ENCODE data around the gene SGK1. TPM values are rescaled to one million over a fixed set of nuclear protein-coding genes. Genes with fewer than 3 reads are reported as not detected.

The SGK1 gene
- total and polyA plus RNA-seq, 10 of the 15 experiments (the other 5 are each of a cell fraction or from before 2014, with no cell fraction given), result 0.62 to 5.1 (median 2.9) TPM

GRCh38 chr6:134281388-134281787 is 36.5 kb downstream of the SGK1 start:
- ChIA-PET CTCF (interaction anchor here (1.2 kb wide), 1 partner anchor 143 kb away, joined by 3 read pairs; no protein-coding TSS in a partner anchor), POLR2A (interaction anchor here (0.7 kb wide), 1 partner anchor 33 kb away, joined by 3 read pairs; no protein-coding TSS in a partner anchor), SMC1A (ENCODE audit: uncharacterized antibody, unreplicated experiment) (interaction anchor here (0.7 to 1.0 kb wide), 3 partner anchors 9 to 1034 kb away, joined by 3 read pairs; no protein-coding TSS in a partner anchor), RAD21 (ENCODE audit: unreplicated experiment) (interaction anchor here (0.7 kb wide), 1 partner anchor 150 kb away, joined by 3 read pairs; no protein-coding TSS in a partner anchor)
- DNase-seq (ENCODE audit: low read depth, low spot score) (no peak), ATAC-seq (no peak), FAIRE-seq (no peak)
- H3K79me2 ChIP-seq (ENCODE audit: control insufficient read depth, insufficient read depth, low read length), result no peaks in the 10 kb centered on the region
- no peaks in the 10 kb centered on the region for H3K9me3 ChIP-seq (replicated peaks; ENCODE audit: control insufficient read depth, insufficient read depth, low read length)
- H3K27ac ChIP-seq (ENCODE audit: control insufficient read depth, insufficient read depth), result no peak overlapping the region
- no peaks in the 10 kb centered on the region for H4K20me1 ChIP-seq (ENCODE audit: control insufficient read depth, insufficient read depth)
- no TSS peak for BruUV-seq (replicated peaks)
- peaks cover 3% of the 10 kb centered on the region; the same call in 1 of the 2 replicates for H3K4me1 ChIP-seq (ENCODE audit: control insufficient read depth, insufficient read depth, low read length)
- no peaks in the 10 kb centered on the region for H3K27me3 ChIP-seq (replicated peaks in 1 of 2; ENCODE audit: control insufficient read depth in 2 of 2, insufficient read depth in 2 of 2, low read length in 1 of 2)
- H3K4me2 ChIP-seq (ENCODE audit: control insufficient read depth, insufficient read depth), result no peak overlapping the region
- H3K9ac ChIP-seq (ENCODE audit: control insufficient read depth, insufficient read depth, low read length), result no peak overlapping the region
- 83% methylated on average over 6 of the region's 6 CpGs for WGBS (ENCODE audit: insufficient coverage, insufficient replicate concordance, low lambda C conversion rate, missing lambda C conversion rate)
- in situ Hi-C loops (cut with MboI) (no loop called here), intact Hi-C loops (cut with micrococcal nuclease; ENCODE audit: unreplicated experiment) (no loop called here)
- no peak overlapping the region for H2AFZ ChIP-seq (ENCODE audit: control insufficient read depth, low read depth, low read length)
- no peaks in the 10 kb centered on the region for H3K36me3 ChIP-seq (ENCODE audit: control insufficient read depth in 2 of 2, insufficient read depth in 2 of 2, low read length in 1 of 2)
- no peak overlapping the region for H3K4me3 ChIP-seq
- TF ChIP-seq NFYA (IDR thresholded peaks at IDR 0.05; ENCODE audit: borderline replicate concordance, low read depth, low read length), result no peak
- TF ChIP-seq POU2F2 (IDR thresholded peaks at IDR 0.05; ENCODE audit: borderline replicate concordance, low read depth, low read length), result no peak
- no peak for TF ChIP-seq JUNB (IDR thresholded peaks at IDR 0.05)
- TF ChIP-seq ZBED1 (IDR thresholded peaks at IDR 0.05; ENCODE audit: borderline replicate concordance), result no peak
- TF ChIP-seq KDM1A (IDR thresholded peaks at IDR 0.05; ENCODE audit: borderline replicate concordance), result no peak
- TF ChIP-seq USF2 (IDR thresholded peaks at IDR 0.05; ENCODE audit: borderline replicate concordance, low read depth, low read length), result no peak

- no peak overlapping the region for H2AFZ ChIP-seq (ENCODE audit: control insufficient read depth, low read depth, low read length)
- H3K9me3 ChIP-seq (replicated peaks; ENCODE audit: control insufficient read depth, insufficient read depth, low read length), result no peaks in the 10 kb centered on the region
- H4K20me1 ChIP-seq (ENCODE audit: control insufficient read depth, insufficient read depth), result no peaks in the 10 kb centered on the region
- H3K79me2 ChIP-seq (ENCODE audit: control insufficient read depth, insufficient read depth, low read length), result no peaks in the 10 kb centered on the region
- H3K4me3 ChIP-seq, result no peak overlapping the region
- ChIA-PET RAD21 (ENCODE audit: unreplicated experiment) (no interaction called here), CTCF (interaction anchor here (0.6 to 0.9 kb wide), 2 partner anchors 24 to 65 kb away, joined by 3 read pairs; no protein-coding TSS in a partner anchor), SMC1A (ENCODE audit: uncharacterized antibody, unreplicated experiment) (interaction anchor here (1.7 kb wide), 1 partner anchor 30 kb away, joined by 4 read pairs; no protein-coding TSS in a partner anchor), POLR2A (interaction anchor here (0.5 to 0.7 kb wide), 2 partner anchors 21 to 46 kb away, joined by 3 read pairs; no protein-coding TSS in a partner anchor)
- FAIRE-seq (no peak), DNase-seq (ENCODE audit: low read depth, low spot score) (no peak), ATAC-seq (no peak)
- BruUV-seq (replicated peaks), result no TSS peak
- no peak overlapping the region for H3K4me2 ChIP-seq (ENCODE audit: control insufficient read depth, insufficient read depth)
- intact Hi-C loops (cut with micrococcal nuclease; ENCODE audit: unreplicated experiment) (no loop called here), in situ Hi-C loops (cut with MboI) (no loop called here)
- H3K9ac ChIP-seq (ENCODE audit: control insufficient read depth, insufficient read depth, low read length), result no peak overlapping the region
- no peaks in the 10 kb centered on the region for H3K27me3 ChIP-seq (replicated peaks in 1 of 2; ENCODE audit: control insufficient read depth in 2 of 2, insufficient read depth in 2 of 2, low read length in 1 of 2)
- no peak overlapping the region for H3K27ac ChIP-seq (ENCODE audit: control insufficient read depth, insufficient read depth)
- 83% methylated on average over 6 of the region's 6 CpGs for WGBS (ENCODE audit: insufficient coverage, insufficient replicate concordance, low lambda C conversion rate, missing lambda C conversion rate)
- H3K36me3 ChIP-seq (ENCODE audit: control insufficient read depth in 2 of 2, insufficient read depth in 2 of 2, low read length in 1 of 2), result no peaks in the 10 kb centered on the region
- H3K4me1 ChIP-seq (ENCODE audit: control insufficient read depth, insufficient read depth, low read length), result peaks cover 3% of the 10 kb centered on the region; the same call in 1 of the 2 replicates
- no peak for TF ChIP-seq GATAD2B (conservative IDR thresholded peaks at IDR 0.05; ENCODE audit: low read depth)
- TF ChIP-seq EGR1 (IDR thresholded peaks at IDR 0.05; ENCODE audit: borderline replicate concordance in 1 of 2, low read depth in 2 of 2, low read length in 2 of 2), result no peak
- TF ChIP-seq NFYA (IDR thresholded peaks at IDR 0.05; ENCODE audit: borderline replicate concordance, low read depth, low read length), result no peak
- TF ChIP-seq ATF2 (IDR thresholded peaks at IDR 0.05; ENCODE audit: low read length), result no peak
- TF ChIP-seq MTA3 (IDR thresholded peaks at IDR 0.05; ENCODE audit: borderline replicate concordance, low read length), result no peak
- no peak for TF ChIP-seq E2F4 (IDR thresholded peaks at IDR 0.05; ENCODE audit: low read depth, low read length)
- TF ChIP-seq NR2C1 (IDR thresholded peaks at IDR 0.05), result no peak
- no peak for TF ChIP-seq ZNF24 (IDR thresholded peaks at IDR 0.05)
These were observed 39.9 kb downstream of the SGK1 start for GRCh38 chr6:134278000-134278399.
